Measurements from ENCODE around the gene ADGRG2. TPM values are rescaled to one million over a fixed set of nuclear protein-coding genes. Genes with fewer than 3 reads are reported as not detected.

ADGRG2 gene
- total and polyA plus RNA-seq, 2 of the 13 experiments (the other 11 are each of a cell fraction or from before 2014, with no cell fraction given) = not detected

- TF ChIP-seq, protein P1, sequence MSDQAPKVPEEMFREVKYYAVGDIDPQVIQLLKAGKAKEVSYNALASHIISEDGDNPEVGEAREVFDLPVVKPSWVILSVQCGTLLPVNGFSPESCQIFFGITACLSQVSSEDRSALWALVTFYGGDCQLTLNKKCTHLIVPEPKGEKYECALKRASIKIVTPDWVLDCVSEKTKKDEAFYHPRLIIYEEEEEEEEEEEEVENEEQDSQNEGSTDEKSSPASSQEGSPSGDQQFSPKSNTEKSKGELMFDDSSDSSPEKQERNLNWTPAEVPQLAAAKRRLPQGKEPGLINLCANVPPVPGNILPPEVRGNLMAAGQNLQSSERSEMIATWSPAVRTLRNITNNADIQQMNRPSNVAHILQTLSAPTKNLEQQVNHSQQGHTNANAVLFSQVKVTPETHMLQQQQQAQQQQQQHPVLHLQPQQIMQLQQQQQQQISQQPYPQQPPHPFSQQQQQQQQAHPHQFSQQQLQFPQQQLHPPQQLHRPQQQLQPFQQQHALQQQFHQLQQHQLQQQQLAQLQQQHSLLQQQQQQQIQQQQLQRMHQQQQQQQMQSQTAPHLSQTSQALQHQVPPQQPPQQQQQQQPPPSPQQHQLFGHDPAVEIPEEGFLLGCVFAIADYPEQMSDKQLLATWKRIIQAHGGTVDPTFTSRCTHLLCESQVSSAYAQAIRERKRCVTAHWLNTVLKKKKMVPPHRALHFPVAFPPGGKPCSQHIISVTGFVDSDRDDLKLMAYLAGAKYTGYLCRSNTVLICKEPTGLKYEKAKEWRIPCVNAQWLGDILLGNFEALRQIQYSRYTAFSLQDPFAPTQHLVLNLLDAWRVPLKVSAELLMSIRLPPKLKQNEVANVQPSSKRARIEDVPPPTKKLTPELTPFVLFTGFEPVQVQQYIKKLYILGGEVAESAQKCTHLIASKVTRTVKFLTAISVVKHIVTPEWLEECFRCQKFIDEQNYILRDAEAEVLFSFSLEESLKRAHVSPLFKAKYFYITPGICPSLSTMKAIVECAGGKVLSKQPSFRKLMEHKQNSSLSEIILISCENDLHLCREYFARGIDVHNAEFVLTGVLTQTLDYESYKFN (CRISPR knock-in tag; conservative IDR thresholded peaks at IDR 0.05) = no peak
- TF ChIP-seq ZNF121 (CRISPR knock-in tag; IDR thresholded peaks at IDR 0.05) (no peak), MTA1 (CRISPR knock-in tag; IDR thresholded peaks at IDR 0.05; ENCODE audit: borderline replicate concordance) (no peak), YY1 (IDR thresholded peaks at IDR 0.05; ENCODE audit: insufficient read depth, insufficient replicate concordance, low read depth, low read length) (no peak), AGO1 (IDR thresholded peaks at IDR 0.05; ENCODE audit: low read depth, low read length, poor library complexity, severe bottlenecking) (no peak), ZBTB1 (CRISPR knock-in tag; IDR thresholded peaks at IDR 0.05; ENCODE audit: borderline replicate concordance) (no peak)
- TF ChIP-seq, protein P2, sequence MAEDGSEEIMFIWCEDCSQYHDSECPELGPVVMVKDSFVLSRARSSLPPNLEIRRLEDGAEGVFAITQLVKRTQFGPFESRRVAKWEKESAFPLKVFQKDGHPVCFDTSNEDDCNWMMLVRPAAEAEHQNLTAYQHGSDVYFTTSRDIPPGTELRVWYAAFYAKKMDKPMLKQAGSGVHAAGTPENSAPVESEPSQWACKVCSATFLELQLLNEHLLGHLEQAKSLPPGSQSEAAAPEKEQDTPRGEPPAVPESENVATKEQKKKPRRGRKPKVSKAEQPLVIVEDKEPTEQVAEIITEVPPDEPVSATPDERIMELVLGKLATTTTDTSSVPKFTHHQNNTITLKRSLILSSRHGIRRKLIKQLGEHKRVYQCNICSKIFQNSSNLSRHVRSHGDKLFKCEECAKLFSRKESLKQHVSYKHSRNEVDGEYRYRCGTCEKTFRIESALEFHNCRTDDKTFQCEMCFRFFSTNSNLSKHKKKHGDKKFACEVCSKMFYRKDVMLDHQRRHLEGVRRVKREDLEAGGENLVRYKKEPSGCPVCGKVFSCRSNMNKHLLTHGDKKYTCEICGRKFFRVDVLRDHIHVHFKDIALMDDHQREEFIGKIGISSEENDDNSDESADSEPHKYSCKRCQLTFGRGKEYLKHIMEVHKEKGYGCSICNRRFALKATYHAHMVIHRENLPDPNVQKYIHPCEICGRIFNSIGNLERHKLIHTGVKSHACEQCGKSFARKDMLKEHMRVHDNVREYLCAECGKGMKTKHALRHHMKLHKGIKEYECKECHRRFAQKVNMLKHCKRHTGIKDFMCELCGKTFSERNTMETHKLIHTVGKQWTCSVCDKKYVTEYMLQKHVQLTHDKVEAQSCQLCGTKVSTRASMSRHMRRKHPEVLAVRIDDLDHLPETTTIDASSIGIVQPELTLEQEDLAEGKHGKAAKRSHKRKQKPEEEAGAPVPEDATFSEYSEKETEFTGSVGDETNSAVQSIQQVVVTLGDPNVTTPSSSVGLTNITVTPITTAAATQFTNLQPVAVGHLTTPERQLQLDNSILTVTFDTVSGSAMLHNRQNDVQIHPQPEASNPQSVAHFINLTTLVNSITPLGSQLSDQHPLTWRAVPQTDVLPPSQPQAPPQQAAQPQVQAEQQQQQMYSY (CRISPR knock-in tag; IDR thresholded peaks at IDR 0.05) = no peak
- TF ChIP-seq, protein P3, sequence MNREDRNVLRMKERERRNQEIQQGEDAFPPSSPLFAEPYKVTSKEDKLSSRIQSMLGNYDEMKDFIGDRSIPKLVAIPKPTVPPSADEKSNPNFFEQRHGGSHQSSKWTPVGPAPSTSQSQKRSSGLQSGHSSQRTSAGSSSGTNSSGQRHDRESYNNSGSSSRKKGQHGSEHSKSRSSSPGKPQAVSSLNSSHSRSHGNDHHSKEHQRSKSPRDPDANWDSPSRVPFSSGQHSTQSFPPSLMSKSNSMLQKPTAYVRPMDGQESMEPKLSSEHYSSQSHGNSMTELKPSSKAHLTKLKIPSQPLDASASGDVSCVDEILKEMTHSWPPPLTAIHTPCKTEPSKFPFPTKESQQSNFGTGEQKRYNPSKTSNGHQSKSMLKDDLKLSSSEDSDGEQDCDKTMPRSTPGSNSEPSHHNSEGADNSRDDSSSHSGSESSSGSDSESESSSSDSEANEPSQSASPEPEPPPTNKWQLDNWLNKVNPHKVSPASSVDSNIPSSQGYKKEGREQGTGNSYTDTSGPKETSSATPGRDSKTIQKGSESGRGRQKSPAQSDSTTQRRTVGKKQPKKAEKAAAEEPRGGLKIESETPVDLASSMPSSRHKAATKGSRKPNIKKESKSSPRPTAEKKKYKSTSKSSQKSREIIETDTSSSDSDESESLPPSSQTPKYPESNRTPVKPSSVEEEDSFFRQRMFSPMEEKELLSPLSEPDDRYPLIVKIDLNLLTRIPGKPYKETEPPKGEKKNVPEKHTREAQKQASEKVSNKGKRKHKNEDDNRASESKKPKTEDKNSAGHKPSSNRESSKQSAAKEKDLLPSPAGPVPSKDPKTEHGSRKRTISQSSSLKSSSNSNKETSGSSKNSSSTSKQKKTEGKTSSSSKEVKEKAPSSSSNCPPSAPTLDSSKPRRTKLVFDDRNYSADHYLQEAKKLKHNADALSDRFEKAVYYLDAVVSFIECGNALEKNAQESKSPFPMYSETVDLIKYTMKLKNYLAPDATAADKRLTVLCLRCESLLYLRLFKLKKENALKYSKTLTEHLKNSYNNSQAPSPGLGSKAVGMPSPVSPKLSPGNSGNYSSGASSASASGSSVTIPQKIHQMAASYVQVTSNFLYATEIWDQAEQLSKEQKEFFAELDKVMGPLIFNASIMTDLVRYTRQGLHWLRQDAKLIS (CRISPR knock-in tag; IDR thresholded peaks at IDR 0.05) = no peak
Observed at GRCh38 chrX:19122641-19123009, 357 bp upstream of the ADGRG2 start (continued).

Measured in HepG2 (cell line).